T follicular helper cell (primary cell): ENCODE results near the gene EVI2A.

Source experiments
- DNase-seq: peaks from one replicate; pipeline ENCODE4 v3.0.0-alpha.2; 2020; ENCODE audit warnings: low read depth

Gene EVI2A

GRCh38 chr17:31273516-31273915 is 47.9 kb downstream of the EVI2A start:
- DNase-seq = no peak

GRCh38 chr17:31272803-31273202 is 48.6 kb downstream of the EVI2A start:
- DNase-seq = no peak

- DNase-seq = no peak
Observed at GRCh38 chr17:31272236-31272635, 49.2 kb downstream of the EVI2A start.

GRCh38 chr17:31269578-31269983 is 51.8 kb downstream of the EVI2A start:
- DNase-seq = no peak

GRCh38 chr17:31269036-31269577 is 52.3 kb downstream of the EVI2A start:
- DNase-seq = no peak
